Measurements from ENCODE around the gene LZIC. TPM values are rescaled to one million over a fixed set of nuclear protein-coding genes. Genes with fewer than 3 reads are reported as not detected.
A peak's percentile ranks its signal among the peaks of the same experiment; 100 is the strongest.

Gene LZIC
- total and polyA plus RNA-seq, 9 of the 15 experiments (the other 6 are each of a cell fraction or from before 2014, with no cell fraction given) = 32.9 to 109 (median 61.7) TPM

GRCh38 chr1:9942939-9943788, at the start of gene LZIC, which contains the start of gene NMNAT1 (continued):
- TF ChIP-seq ZMIZ1 (IDR thresholded peaks at IDR 0.05; ENCODE audit: low read depth in 2 of 2, low read length in 2 of 2) = peak in 1 of 2 experiments; percentile 74; a peak in 1 of 4 replicates
- TF ChIP-seq CREB3 (tag; conservative IDR thresholded peaks at IDR 0.05; ENCODE audit: low read depth) = 0 out of 2 replicates have a peak, but pooled peaks have one; percentile 48
- peak; percentile 99 for TF ChIP-seq SP1 (CRISPR knock-in tag; IDR thresholded peaks at IDR 0.05)
- TF ChIP-seq TSHZ1 (CRISPR knock-in tag; IDR thresholded peaks at IDR 0.05) = no peak
- no peak; a peak in 1 of 4 replicates for TF ChIP-seq ARNT (IDR thresholded peaks at IDR 0.05)
- peak; percentile 99 for TF ChIP-seq ESRRA (IDR thresholded peaks at IDR 0.05; ENCODE audit: borderline replicate concordance, low read depth)
- TF ChIP-seq ZFP30 (CRISPR knock-in tag; IDR thresholded peaks at IDR 0.05; ENCODE audit: borderline replicate concordance) = no peak
- TF ChIP-seq KDM4B (IDR thresholded peaks at IDR 0.05; ENCODE audit: borderline replicate concordance in 2 of 2, low read depth in 1 of 2) = peak in 1 of 2 experiments; percentile 99; a peak in 2 of 4 replicates
- TF ChIP-seq CLOCK (CRISPR knock-in tag; IDR thresholded peaks at IDR 0.05; ENCODE audit: borderline replicate concordance) = no peak
- peak; percentile 52; the same call in 1 of the 2 replicates for TF ChIP-seq KLF6 (CRISPR knock-in tag; IDR thresholded peaks at IDR 0.05; ENCODE audit: borderline replicate concordance)
- no peak for TF ChIP-seq FOXO4 (CRISPR knock-in tag; IDR thresholded peaks at IDR 0.05)

All from K562 (cell line).